HG02678 (cell line): Measurements from ENCODE around the gene KCNQ1.

Experiments used
- ATAC-seq: cut with Tn5 transposase; IDR thresholded peaks from one replicate; pipeline ENCODE4 v1.9.1; 2021; ENCODE audit warnings: mild to moderate bottlenecking, moderate library complexity; ENCODE audit not compliant: unreplicated experiment

The KCNQ1 gene

DNA sequence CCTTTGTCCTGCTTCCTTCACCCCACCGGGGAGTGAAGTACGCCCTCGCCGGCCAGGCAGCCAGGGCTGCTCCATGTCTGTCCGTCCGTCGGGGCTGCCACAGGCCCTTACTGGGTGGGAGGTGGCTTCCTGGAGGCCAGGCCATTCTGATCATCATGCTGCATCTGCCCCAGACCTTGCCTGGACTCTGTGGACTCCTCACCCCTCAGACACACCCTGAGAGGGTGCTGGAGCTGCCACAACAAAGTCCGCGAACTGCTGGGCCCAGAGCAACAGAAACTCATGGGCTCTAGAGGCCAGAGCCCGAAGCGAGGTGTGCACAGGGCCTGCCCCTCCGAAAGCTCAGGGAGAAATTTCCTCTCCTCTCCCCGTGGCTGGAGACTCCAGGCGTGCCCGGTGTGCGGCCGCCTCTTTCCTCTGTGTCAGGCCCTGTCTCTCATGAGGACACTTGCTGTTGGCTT, 130.8 kb downstream of the KCNQ1 start:
- ATAC-seq: no peak

DNA sequence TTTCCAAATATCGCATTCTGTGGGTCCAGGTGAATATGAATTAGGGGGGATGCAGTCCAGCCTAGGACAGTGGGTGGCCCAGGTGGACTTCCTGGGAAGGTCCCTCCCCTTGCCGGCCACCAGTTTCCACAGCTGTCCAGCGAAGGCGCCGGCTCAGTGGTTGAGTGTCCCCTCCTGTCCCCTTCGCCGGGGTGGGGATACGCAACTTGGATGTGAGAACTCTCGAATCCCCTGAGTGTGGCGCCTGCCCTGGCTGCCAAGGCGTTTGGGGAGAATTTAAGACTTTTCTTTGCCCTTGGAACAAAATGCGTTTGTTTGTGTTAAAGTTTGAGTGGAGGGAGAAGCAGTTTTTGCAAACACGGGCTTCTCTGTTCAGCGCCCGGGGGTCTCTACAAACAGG, 131.3 kb downstream of the KCNQ1 start:
- no peak for ATAC-seq

DNA sequence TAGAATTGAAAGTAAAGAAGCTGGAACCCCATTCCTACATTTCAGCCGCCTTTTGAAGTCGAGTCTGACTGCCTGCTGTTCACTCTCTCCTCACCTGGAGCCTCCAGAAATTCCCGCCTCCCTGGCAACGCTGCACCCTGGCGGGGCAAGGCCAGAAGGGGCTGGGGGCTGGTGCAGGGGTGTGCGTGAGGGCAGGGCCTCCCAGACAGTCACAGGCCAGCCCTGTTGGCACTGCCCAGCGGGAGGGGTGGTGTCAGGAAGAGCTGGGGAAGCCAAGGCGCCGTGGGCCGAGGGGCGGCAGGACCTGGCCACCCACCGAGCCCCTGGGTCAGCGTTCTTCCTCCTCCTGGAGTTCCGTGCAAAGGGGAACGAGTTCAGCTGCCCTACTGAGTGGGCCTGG, 131.7 kb downstream of the KCNQ1 start:
- ATAC-seq: no peak

GRCh38 chr11:2577031-2577990, 132.5 kb downstream of the KCNQ1 start:
- ATAC-seq: no peak

- no peak for ATAC-seq
These were observed 133.5 kb downstream of the KCNQ1 start for GRCh38 chr11:2577991-2578928.

- ATAC-seq: no peak
These were observed 134.1 kb downstream of the KCNQ1 start for GRCh38 chr11:2578929-2579270.

GRCh38 chr11:2579315-2580060, 134.7 kb downstream of the KCNQ1 start:
- no peak for ATAC-seq

DNA sequence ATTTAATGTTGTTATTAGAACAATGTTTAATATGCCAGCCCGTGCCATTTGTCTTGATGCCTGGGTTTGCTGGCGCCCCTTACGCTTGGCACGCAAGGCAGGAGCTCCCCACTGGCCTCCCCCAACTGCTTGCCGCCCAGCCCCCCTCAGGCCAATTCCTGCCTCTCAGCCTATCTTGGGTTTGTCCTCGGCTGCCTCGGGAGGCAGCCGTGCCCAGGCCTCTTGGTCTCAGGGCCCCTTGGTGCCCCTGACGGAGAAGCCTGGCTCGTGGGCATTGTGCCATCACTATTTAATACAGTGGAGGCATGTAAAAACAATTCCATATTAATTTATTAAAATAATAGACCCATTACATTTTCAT, 135.2 kb downstream of the KCNQ1 start:
- no peak for ATAC-seq

GRCh38 chr11:2580571-2581001, 135.8 kb downstream of the KCNQ1 start:
- no peak for ATAC-seq

DNA sequence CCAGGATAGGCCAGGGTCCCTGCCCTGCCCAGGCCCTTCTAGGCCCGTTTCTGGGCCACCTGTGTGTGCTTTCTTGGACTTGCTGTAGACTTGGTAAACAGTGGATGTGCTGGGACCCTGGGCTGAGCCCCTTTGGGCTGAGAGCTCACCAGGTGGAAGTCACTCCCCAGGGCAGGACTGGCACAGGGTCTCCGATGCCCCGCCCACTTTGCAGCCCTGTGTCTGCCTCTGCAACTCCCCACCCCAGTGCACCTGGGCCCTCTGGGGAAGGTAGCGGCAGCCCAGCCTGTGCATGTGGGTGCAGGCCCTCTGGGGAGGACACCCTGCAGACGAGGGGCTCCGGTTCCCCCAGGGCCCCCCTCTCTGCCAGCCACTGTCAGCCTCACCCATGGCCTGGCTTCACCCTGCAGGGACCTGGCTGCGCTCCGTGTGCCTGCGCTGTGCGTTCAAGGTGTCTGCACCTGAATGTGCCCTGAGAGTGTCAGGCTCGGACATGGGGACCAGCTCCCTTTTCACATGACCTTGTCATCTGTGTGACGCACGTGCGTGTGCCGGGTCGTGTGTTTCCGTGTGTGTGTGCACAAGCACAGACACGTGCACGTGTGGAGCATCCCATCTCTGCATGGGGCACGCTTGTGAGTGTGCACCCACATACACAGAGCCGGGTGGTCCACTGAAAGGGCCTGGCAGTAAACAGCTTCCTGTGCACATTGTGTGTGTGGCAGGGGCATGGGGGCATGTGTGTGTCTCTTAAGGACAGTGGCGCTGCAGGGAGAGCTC, 136.5 kb downstream of the KCNQ1 start:
- ATAC-seq: no peak

- ATAC-seq: no peak
These were observed 137.1 kb downstream of the KCNQ1 start for GRCh38 chr11:2581931-2582350.

GRCh38 chr11:2582351-2582945, 137.6 kb downstream of the KCNQ1 start:
- ATAC-seq: no peak

DNA sequence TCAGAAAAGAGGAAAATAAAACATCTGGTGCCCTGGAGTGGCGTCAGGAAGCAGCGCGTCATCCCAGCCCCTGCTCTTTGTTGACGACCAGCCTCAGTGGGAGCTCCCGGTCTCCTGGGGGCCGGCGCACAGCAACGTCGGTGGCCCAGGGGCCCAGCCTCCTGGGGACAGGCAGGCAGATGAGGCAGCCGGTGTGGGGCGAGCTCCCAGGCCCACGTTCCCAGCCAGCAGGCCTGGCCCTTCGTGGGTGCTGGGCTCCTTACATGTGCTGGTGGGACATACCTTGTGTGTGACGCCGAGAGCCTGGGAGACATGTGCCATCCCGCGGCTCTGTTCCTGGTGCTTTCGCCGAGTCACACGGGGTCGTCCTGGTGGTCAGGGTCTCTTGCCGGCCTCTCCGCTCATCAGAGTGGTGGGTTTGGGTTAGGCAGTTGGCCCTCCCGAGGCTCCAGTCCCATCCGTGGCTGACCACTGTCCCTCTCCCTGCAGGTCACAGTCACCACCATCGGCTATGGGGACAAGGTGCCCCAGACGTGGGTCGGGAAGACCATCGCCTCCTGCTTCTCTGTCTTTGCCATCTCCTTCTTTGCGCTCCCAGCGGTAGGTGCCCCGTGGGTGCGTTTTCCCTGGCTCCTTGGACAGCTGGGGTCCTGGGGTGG, 138.3 kb downstream of the KCNQ1 start:
- ATAC-seq: no peak

GRCh38 chr11:2583605-2583958, 138.8 kb downstream of the KCNQ1 start:
- ATAC-seq: no peak

DNA sequence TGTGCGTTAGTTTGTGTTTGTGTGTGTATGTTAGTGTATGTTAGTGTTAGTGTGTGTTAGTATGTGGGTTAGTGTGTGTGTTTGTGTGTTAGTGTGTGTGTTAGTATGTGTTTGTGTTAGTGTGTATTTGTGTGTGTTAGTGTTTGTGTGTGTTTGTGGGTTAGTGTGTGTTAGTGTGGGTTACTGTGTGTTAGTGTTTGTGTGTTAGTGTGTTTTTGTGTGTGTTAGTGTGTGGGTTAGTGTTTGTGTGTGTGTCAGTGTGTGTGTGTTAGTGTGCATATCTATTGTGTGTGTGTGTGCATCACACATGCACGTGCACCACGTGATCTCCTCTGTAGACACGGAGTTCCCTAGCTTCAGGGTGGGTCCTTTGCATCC, 139.6 kb downstream of the KCNQ1 start:
- no peak for ATAC-seq

- ATAC-seq: no peak
These were observed 140.2 kb downstream of the KCNQ1 start for GRCh38 chr11:2584812-2585565.

DNA sequence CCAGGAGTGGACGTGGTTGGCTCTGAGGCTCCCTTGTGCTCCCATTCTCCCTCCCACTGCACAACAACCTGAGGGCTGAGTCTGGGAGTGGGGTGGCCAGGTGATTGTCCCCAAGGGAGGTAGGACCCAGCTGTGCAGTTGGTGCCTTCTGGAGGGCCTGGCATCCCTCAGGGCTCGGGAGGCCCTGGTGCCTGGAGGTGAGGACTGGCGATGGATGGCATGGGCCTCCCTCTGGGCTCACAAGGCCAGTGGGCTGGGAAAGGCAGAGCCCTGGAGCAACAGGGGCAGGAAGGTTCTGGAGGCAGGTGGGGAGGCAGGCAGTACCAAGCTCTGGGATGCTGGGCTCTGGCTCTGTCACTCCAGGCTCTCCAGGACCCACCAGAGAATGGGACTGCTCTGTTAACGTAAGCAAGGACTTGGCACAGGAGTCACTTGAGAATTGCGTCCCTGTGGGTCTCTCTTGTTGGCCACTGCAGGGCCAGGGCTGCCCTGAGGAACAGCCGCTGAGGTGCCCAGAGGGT, 140.8 kb downstream of the KCNQ1 start:
- ATAC-seq: no peak

DNA sequence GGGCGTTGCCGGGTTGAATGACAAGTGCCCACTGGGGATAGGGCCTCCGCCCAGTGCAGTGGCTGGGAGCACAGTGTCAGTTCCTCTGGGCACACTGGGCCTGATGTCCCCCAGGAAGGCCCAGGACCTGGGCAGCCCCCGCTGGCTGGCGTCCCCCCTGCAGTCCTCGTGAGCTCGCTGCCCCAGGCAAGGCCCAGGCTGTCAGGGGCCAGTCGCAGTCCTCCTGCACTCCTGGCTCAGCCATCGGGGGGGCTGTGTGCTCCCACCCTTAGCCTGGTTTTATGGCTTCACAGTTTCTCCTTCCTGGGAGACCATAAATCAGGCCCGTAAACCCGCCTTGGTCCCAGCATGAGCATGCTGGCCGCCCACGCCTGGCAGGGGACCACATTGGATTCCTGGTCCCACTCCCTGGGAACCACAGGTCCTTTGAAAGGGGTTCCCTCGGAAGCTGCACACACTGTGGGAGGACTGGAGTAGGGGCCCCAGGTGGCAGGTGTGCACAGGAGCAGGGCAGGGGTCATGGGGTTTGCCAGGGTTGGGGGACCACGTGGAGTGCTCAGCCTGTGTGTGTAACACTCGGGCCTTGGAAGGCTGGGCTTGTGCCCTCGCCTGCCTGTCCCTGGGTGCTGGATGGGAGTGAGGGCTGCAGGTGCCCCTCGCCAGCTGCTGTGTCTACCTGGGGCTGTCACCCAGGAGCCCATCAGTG, 141.4 kb downstream of the KCNQ1 start:
- ATAC-seq: no peak
